IMR-90 (cell line): ENCODE measurements around the gene PRR29.

Experiments
- BHLHE40 ChIP-seq: fragments of 150-350 bp; IDR thresholded peaks from 2 replicates; pipeline ENCODE4 v1.6.1; 2016; ENCODE audit warnings: mild to moderate bottlenecking, low read depth, low read length
- CEBPB ChIP-seq: IDR thresholded peaks from 2 replicates; pipeline ENCODE4 v1.6.1; 2012; ENCODE audit warnings: low read depth, low read length, improper control_type of control experiment
- FOS ChIP-seq: fragments of 150-350 bp; IDR thresholded peaks from 2 replicates; pipeline ENCODE4 v1.6.1; 2016; ENCODE audit warnings: low read depth, low read length
- MAFK ChIP-seq: IDR thresholded peaks from 2 replicates; pipeline ENCODE4 v1.6.1; 2012; ENCODE audit warnings: low read depth, low read length, improper control_type of control experiment
- MAZ ChIP-seq: IDR thresholded peaks from 2 replicates; pipeline ENCODE4 v1.6.1; 2012; ENCODE audit warnings: low read depth, mild to moderate bottlenecking, low read length, improper control_type of control experiment, moderate library complexity, borderline replicate concordance
- NFE2L2 ChIP-seq: fragments of 150-350 bp; IDR thresholded peaks from 2 replicates; pipeline ENCODE4 v1.6.1; 2016; ENCODE audit warnings: low read depth, mild to moderate bottlenecking, low read length
- POLR2A ChIP-seq: IDR thresholded peaks from 2 replicates; pipeline ENCODE4 v1.6.1; 2012; ENCODE audit warnings: mild to moderate bottlenecking, low read depth, low read length
- RAD21 ChIP-seq: IDR thresholded peaks from 2 replicates; pipeline ENCODE4 v1.6.1; 2012; ENCODE audit warnings: low read length, improper control_type of control experiment
- RCOR1 ChIP-seq: IDR thresholded peaks from 2 replicates; pipeline ENCODE4 v1.6.1; 2012; ENCODE audit warnings: mild to moderate bottlenecking, low read length, improper control_type of control experiment; ENCODE audit not compliant: insufficient replicate concordance
- TF ChIP-seq, protein P1 (sequence below): conservative IDR thresholded peaks from 2 replicates; pipeline ENCODE4 v1.5.1; 2012; ENCODE audit warnings: mild to moderate bottlenecking, low read depth, low read length, improper control_type of control experiment
- TF ChIP-seq, protein P2 (sequence below): fragments of 150-350 bp; IDR thresholded peaks from 2 replicates; pipeline ENCODE4 v1.6.1; 2017; ENCODE audit warnings: mild to moderate bottlenecking, antibody characterized with exemption, low read length, low read depth

GRCh38 chr17:64016974-64017373, 18.8 kb downstream of the PRR29 start:
- TF ChIP-seq, protein P1, sequence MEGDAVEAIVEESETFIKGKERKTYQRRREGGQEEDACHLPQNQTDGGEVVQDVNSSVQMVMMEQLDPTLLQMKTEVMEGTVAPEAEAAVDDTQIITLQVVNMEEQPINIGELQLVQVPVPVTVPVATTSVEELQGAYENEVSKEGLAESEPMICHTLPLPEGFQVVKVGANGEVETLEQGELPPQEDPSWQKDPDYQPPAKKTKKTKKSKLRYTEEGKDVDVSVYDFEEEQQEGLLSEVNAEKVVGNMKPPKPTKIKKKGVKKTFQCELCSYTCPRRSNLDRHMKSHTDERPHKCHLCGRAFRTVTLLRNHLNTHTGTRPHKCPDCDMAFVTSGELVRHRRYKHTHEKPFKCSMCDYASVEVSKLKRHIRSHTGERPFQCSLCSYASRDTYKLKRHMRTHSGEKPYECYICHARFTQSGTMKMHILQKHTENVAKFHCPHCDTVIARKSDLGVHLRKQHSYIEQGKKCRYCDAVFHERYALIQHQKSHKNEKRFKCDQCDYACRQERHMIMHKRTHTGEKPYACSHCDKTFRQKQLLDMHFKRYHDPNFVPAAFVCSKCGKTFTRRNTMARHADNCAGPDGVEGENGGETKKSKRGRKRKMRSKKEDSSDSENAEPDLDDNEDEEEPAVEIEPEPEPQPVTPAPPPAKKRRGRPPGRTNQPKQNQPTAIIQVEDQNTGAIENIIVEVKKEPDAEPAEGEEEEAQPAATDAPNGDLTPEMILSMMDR = no peak
- TF ChIP-seq POLR2A = no peak
- TF ChIP-seq MAFK = no peak
- TF ChIP-seq BHLHE40 = no peak
- TF ChIP-seq FOS = no peak
- TF ChIP-seq CEBPB = no peak
- TF ChIP-seq, protein P2, sequence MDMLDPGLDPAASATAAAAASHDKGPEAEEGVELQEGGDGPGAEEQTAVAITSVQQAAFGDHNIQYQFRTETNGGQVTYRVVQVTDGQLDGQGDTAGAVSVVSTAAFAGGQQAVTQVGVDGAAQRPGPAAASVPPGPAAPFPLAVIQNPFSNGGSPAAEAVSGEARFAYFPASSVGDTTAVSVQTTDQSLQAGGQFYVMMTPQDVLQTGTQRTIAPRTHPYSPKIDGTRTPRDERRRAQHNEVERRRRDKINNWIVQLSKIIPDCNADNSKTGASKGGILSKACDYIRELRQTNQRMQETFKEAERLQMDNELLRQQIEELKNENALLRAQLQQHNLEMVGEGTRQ = no peak
- no peak for TF ChIP-seq RAD21
- TF ChIP-seq MAZ = no peak
- TF ChIP-seq NFE2L2 = no peak
- TF ChIP-seq RCOR1 = no peak
